T-cell (primary cell): ENCODE measurements around the gene ARHGAP45. TPM values are rescaled to one million over a fixed set of nuclear protein-coding genes. Genes with fewer than 3 reads are reported as not detected.

ENCODE experiments used
- ATAC-seq, 4 experiments: fragments of 200-7000 bp in 3 of 4; fragments of 150-1000 bp in 1 of 4; cut with Tn5 transposase; replicated peaks in 1 of 4; 1 replicate in 3 of 4; 2 replicates in 1 of 4; pipeline ENCODE4 v1.10.0; 2021; ENCODE audit warnings: moderate library complexity in 3 of 4, mild to moderate bottlenecking in 2 of 4, moderate number of reproducible peaks in 1 of 4
- CTCF ChIA-PET, 2 donors: fragments of 300-600 bp; sonication (Branson Sonifier 250); formaldehyde crosslinking; loops; one replicate each; lab custom pipeline; 2022; ENCODE audit warnings: antibody characterized with exemption in 2 of 2; lab: Charles Lee
- POLR2A ChIA-PET, 2 donors: fragments of 300-600 bp; sonication (Branson Sonifier 250); formaldehyde crosslinking; loops; one replicate each; lab custom pipeline; 2022; ENCODE audit warnings: antibody characterized with exemption in 2 of 2; lab: Charles Lee
- DNase-seq, 35 experiments: peaks; one replicate each; pipeline versions ENCODE4 v3.0.0 to v3.0.0-alpha.2; 2013 to 2023
- H3K27ac ChIP-seq: one replicate; pipeline ENCODE4 v1.5.1; 2013; ENCODE audit warnings: low read length
- H3K27me3 ChIP-seq, 2 experiments: replicated peaks in 1 of 2; 1 replicate in 1 of 2; 2 replicates in 1 of 2; pipeline versions ENCODE4 v1.6.1 to v1.7.0; 2013; ENCODE audit warnings: low read length in 1 of 2, mixed read lengths in 1 of 2; ENCODE audit not compliant: control insufficient read depth in 2 of 2, insufficient read depth in 2 of 2; ENCODE audit errors: extremely low read depth in 1 of 2
- H3K36me3 ChIP-seq, 2 donors: 1 replicate in 1 of 2; 2 replicates in 1 of 2; pipeline versions ENCODE4 v1.6.1 to v1.7.0; 2013; ENCODE audit warnings: low read length in 1 of 2; ENCODE audit not compliant: control insufficient read depth in 2 of 2, insufficient read depth in 1 of 2; ENCODE audit errors: extremely low read depth in 1 of 2
- H3K4me1 ChIP-seq, 2 experiments: 1 replicate in 1 of 2; 2 replicates in 1 of 2; pipeline versions ENCODE4 v1.6.1 to v1.7.0; 2013; ENCODE audit warnings: low read length in 2 of 2, mixed read lengths in 1 of 2; ENCODE audit not compliant: insufficient read depth in 2 of 2, control insufficient read depth in 1 of 2; ENCODE audit errors: extremely low read depth in 1 of 2
- H3K4me3 ChIP-seq, 2 donors: 1 replicate in 1 of 2; 2 replicates in 1 of 2; pipeline versions ENCODE4 v1.5.1 to v1.7.0; 2013; ENCODE audit warnings: mild to moderate bottlenecking in 2 of 2, low read length in 1 of 2, moderate library complexity in 1 of 2; ENCODE audit not compliant: control insufficient read depth in 1 of 2; ENCODE audit errors: extremely low read depth in 1 of 2
- H3K9me3 ChIP-seq: 2 replicates; pipeline ENCODE4 v1.7.0; 2013
- H3K27ac Mint-ChIP-seq, 2 donors: one replicate each; pipeline ENCODE4 v1.8.0; 2020 to 2021; ENCODE audit warnings: mild to moderate bottlenecking in 2 of 2, mixed read lengths in 2 of 2
- H3K27me3 Mint-ChIP-seq, 2 donors: one replicate each; pipeline ENCODE4 v1.8.0; 2021 to 2022; ENCODE audit warnings: mixed read lengths in 2 of 2
- H3K36me3 Mint-ChIP-seq: one replicate; pipeline ENCODE4 v1.8.0; 2021; ENCODE audit warnings: mixed read lengths
- H3K4me1 Mint-ChIP-seq, 3 donors: one replicate each; pipeline ENCODE4 v1.8.0; 2020 to 2022; ENCODE audit warnings: mixed read lengths in 3 of 3, mild to moderate bottlenecking in 1 of 3
- H3K4me3 Mint-ChIP-seq, 3 donors: one replicate each; pipeline ENCODE4 v1.8.0; 2020 to 2022; ENCODE audit warnings: mild to moderate bottlenecking in 3 of 3, mixed read lengths in 3 of 3, moderate library complexity in 3 of 3
- H3K9me3 Mint-ChIP-seq, 3 donors: one replicate each; pipeline ENCODE4 v1.8.0; 2020 to 2022; ENCODE audit warnings: mixed read lengths in 3 of 3
- WGBS: methylation state at CpG from one replicate; pipeline ENCODE4 v1.1.5; 2013; ENCODE audit warnings: missing lambda C conversion rate; ENCODE audit not compliant: insufficient coverage; 5-methylcytosine and 5-hydroxymethylcytosine counted together
- total RNA-seq, 35 experiments: library from RNA in 6 of 35; stranded (reverse) in 6 of 35; fragments of 120-200 nt in 1 of 35; gene quantifications; one replicate each; pipeline versions ENCODE4 v1.2.1 to v1.2.4 and lab custom pipeline; 2013 to 2026

Gene ARHGAP45
- total RNA-seq, 5 donors from 2014 or later (not counting 1 experiment from before 2014, with no cell fraction given) = 729 to 1,130 (median 1,073) TPM

DNA sequence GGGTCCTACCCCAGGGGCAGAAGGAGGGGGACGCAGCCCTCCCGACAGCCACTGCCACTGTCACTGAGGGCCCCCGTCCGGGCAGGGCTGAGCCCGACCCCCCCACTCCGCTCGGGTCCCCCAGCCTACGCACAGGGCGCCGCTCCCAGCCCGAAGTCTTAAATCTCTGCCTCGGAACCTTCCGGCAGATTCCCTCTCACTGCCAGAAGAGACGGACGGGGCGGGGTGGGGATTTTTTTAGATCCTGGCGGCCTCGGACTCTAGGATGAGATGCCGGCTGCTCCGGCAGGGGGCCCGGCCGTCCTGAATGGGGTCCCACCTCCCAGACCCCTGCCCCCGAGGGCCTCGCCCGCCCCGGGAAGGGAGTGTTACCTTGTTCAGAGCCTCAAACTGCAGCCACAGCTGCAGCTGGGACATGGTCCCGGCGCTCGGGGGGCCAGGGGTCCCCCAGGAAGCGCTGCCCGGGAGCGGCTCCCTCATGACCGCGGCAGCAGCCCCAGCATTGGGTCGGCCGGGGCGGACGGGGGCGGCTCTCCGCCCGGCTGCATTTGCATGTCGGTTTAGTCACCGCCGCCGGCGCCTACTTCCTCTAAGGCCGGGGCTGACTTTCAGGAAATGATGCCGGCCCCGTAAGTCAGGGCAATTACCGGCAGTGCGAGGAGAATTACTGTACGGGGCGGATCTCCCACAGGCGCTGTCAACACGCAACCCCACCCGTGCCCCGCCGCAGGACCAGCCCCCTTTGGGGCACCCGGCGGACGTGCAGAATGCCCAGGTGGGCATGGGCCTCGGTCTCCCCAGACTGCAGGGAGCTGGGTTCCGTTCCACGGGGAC is 65.0 kb downstream of the ARHGAP45 start:
- no peaks in the 10 kb centered on the region for H3K36me3 Mint-ChIP-seq

DNA sequence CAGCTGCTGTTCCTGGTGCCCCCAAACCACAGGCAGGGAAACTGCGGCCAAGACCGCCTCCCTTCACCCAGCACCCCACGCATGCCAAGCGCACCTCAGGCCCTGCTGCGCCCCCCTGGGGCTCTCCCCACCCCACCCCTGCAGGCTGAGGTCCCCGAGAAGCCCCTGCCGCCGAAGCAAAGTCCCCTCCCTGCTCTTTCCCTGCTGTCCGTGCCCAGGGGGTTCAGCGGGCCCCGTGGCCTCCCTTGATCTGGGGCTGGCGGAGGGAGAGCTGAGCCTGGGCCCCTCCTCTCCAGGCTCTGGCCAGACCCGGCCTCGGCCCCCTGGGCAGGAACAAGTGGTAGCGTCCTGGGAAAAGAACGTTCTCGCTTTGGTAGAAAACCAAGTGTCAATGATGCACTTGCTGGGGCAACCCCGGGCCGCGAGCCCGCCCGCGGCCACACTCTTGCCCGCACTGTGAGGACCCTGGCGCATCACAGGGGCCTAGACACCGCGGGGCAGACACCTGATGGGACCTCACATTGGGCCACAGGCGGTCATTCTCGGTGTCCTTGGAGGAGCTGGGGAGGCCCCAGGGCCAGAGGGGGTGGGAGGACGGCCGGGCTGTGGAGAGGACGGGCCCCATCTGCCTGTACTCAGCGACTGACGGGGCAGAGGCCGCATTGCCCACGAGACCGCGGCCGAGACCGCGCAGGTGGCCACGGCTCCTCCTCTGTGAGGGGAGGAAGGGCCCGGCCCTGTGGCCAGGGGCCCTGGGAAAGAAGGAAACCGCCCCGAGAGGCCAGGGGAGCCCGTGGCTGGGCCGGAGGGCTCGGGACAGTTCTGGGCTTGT is 65.8 kb downstream of the ARHGAP45 start:
- Histone ChIP-seq H3K27ac (peak overlapping the region; percentile 90), H3K9me3 (no peaks in the 10 kb centered on the region), H3K4me1 (peaks cover 13 to 76% of the 10 kb centered on the region in 2 experiments), H3K4me3 (peak overlapping the region; percentile 75 to 95), H3K27me3 (no peaks in the 10 kb centered on the region), H3K36me3 (peaks cover 2 to 9% of the 10 kb centered on the region in 2 donors)
- CTCF ChIA-PET = interaction anchor here in 1 of 2 donors (0.6 to 0.7 kb wide), 2 partner anchors 21 to 70 kb away, joined by 3 read pairs; no protein-coding TSS in a partner anchor
- Mint-ChIP-seq H3K27me3 (no peaks in the 10 kb centered on the region), H3K27ac (peak overlapping the region; percentile 86 to 90), H3K4me1 (peaks cover 26 to 47% (median 36%) of the 10 kb centered on the region in 3 donors), H3K36me3 (no peaks in the 10 kb centered on the region), H3K4me3 (peak overlapping the region; percentile 78 to 84 (median 83)), H3K9me3 (no peaks in the 10 kb centered on the region)
- WGBS = 24% methylated on average over 43 of the region's 48 CpGs
- ATAC-seq = peak in 3 of 4 experiments; percentile 2 to 3 (median 2)
- peak in 24 of 35 experiments; percentile 5 to 66 (median 34) for DNase-seq
- POLR2A ChIA-PET = no interaction called here

More for the DNA sequence above, 65.0 kb downstream of the ARHGAP45 start:
- under 1% methylated on average over 47 of the region's 64 CpGs for WGBS
- no peaks in the 10 kb centered on the region for H3K27me3 ChIP-seq
- no peaks in the 10 kb centered on the region for H3K27me3 Mint-ChIP-seq
- DNase-seq = peak; percentile 60 to 91 (median 84)
- H3K9me3 Mint-ChIP-seq = no peaks in the 10 kb centered on the region
- ChIA-PET CTCF (no interaction called here), POLR2A (no interaction called here)
- peaks cover 13 to 85% of the 10 kb centered on the region in 2 experiments for H3K4me1 ChIP-seq
- H3K27ac Mint-ChIP-seq = peak overlapping the region; percentile 91 to 93
- H3K4me3 ChIP-seq = peak overlapping the region; percentile 75 to 95
- peaks cover 4 to 17% of the 10 kb centered on the region in 2 donors for H3K36me3 ChIP-seq
- H3K4me1 Mint-ChIP-seq = peaks cover 26 to 52% (median 36%) of the 10 kb centered on the region in 3 donors
- H3K27ac ChIP-seq = peak overlapping the region; percentile 90
- ATAC-seq = peak; percentile 77 to 82 (median 80)
- H3K4me3 Mint-ChIP-seq = peak overlapping the region; percentile 78 to 84 (median 83)
- no peaks in the 10 kb centered on the region for H3K9me3 ChIP-seq

DNA sequence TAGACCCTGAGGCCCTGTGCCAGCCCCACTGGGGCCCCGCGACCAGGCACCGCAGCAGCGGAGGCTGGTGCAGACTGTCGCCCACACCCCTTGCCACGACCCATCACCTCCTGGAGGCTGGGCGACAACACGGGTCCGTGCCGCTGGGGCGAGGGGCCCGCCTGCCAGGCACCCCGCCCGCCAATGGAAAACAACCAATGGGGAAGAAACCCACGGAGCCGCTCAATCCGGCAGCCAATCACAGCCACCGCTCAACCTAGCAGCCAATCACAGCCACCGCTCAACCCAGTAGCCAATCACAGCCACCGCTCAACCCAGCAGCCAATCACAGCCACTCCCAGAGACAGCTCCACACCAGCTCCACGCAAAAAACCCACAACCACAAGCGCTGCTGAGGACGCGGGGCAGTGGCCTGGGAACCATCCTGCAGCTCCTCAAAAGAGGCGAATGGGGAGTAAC is 66.5 kb downstream of the ARHGAP45 start:
- ATAC-seq (peak; percentile 24 to 60 (median 46)), DNase-seq (peak; percentile 40 to 90 (median 77))
- POLR2A ChIA-PET = interaction anchor here (0.5 to 1.1 kb wide), 3 partner anchors 20 to 135 kb away, joined by 3 to 5 read pairs (median 3); no protein-coding TSS in a partner anchor
- no peaks in the 10 kb centered on the region for H3K9me3 Mint-ChIP-seq
- CTCF ChIA-PET = interaction anchor here (0.6 to 0.8 kb wide), 4 partner anchors 21 to 111 kb away, joined by 3 to 11 read pairs (median 3); no protein-coding TSS in a partner anchor
- H3K4me3 ChIP-seq = peak overlapping the region in 1 of 2 donors; percentile 95
- H3K9me3 ChIP-seq = no peaks in the 10 kb centered on the region
- H3K27ac Mint-ChIP-seq = peak overlapping the region; percentile 80 to 84
- H3K36me3 ChIP-seq = peaks cover 0 to 4% of the 10 kb centered on the region in 2 donors
- no peaks in the 10 kb centered on the region for H3K27me3 ChIP-seq
- peaks cover 13 to 70% of the 10 kb centered on the region in 2 experiments for H3K4me1 ChIP-seq
- H3K36me3 Mint-ChIP-seq = peaks cover 2% of the 10 kb centered on the region
- H3K27me3 Mint-ChIP-seq = no peaks in the 10 kb centered on the region
- H3K4me1 Mint-ChIP-seq = peaks cover 26 to 44% (median 34%) of the 10 kb centered on the region in 3 donors
- peak overlapping the region; percentile 39 to 79 (median 78) for H3K4me3 Mint-ChIP-seq
- 34% methylated on average over 23 of the region's 25 CpGs for WGBS
- H3K27ac ChIP-seq = peak overlapping the region; percentile 90

DNA sequence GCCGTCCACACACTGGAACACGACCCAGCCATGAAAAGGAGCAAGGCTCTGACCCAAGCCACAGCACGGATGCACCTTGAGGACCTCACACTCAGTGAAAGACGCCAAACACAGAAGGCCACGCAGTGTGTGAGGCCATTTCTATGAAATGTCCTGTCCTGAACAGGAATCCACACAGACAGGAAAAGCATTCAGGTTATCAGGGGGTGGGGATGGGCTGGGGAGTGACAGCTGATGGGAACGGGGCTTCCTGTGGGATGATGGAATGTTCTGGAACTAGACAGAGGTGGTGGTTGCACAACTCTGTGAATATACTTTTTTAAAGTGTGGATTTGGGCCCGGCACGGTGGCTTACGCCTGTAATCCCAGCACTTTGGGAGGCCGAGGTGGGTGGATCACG is 67.5 kb downstream of the ARHGAP45 start:
- Mint-ChIP-seq H3K4me1 (peaks cover 26 to 39% (median 31%) of the 10 kb centered on the region in 3 donors), H3K36me3 (peaks cover 7% of the 10 kb centered on the region), H3K27ac (peak overlapping the region in 1 of 2 donors; percentile 80), H3K4me3 (no peak overlapping the region), H3K27me3 (no peaks in the 10 kb centered on the region), H3K9me3 (no peaks in the 10 kb centered on the region)
- CTCF ChIA-PET = interaction anchor here in 1 of 2 donors (0.6 kb wide), 1 partner anchor 51 kb away, joined by 6 read pairs; no protein-coding TSS in a partner anchor
- peaks cover 13 to 61% of the 10 kb centered on the region in 2 experiments for H3K4me1 ChIP-seq
- POLR2A ChIA-PET = interaction anchor here (0.7 to 1.1 kb wide), 2 partner anchors 134 to 197 kb away, joined by 3 to 12 read pairs; no protein-coding TSS in a partner anchor
- H3K36me3 ChIP-seq = peaks cover 0 to 6% of the 10 kb centered on the region in 2 donors
- H3K27ac ChIP-seq = no peak overlapping the region
- WGBS = 93% methylated on average over 6 of the region's 11 CpGs
- ATAC-seq (no peak), DNase-seq (no peak)
- no peaks in the 10 kb centered on the region for H3K27me3 ChIP-seq
- no peaks in the 10 kb centered on the region for H3K9me3 ChIP-seq
- H3K4me3 ChIP-seq = no peak overlapping the region

DNA sequence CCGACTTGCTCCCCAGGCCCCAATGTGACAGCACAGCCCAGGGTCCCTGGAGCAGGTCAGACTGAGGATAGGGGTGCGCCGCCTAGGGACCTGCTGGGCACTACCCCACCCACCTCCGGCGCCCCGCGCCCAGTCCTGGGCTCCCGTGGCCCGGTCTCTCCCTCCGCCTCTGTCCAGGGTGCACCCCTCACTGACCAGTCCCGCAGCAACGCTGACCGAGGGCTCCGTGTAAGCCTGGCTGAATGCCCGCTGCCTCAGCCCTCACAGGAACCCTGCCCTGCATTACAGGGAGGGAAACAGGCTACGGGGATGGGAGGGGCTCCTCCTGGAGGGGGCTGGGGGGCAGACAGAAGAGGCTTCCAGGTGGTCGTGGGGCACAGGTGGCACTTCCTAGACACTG is 68.5 kb downstream of the ARHGAP45 start:
- 89% methylated on average over 10 of the region's 17 CpGs for WGBS
- no peak overlapping the region for H3K4me3 Mint-ChIP-seq
- no peaks in the 10 kb centered on the region for H3K27me3 ChIP-seq
- POLR2A ChIA-PET = interaction anchor here in 1 of 2 donors (0.6 kb wide), 1 partner anchor 13 kb away, joined by 3 read pairs; no protein-coding TSS in a partner anchor
- H3K27me3 Mint-ChIP-seq = no peaks in the 10 kb centered on the region
- H3K36me3 ChIP-seq = peaks cover 0 to 2% of the 10 kb centered on the region in 2 donors
- no peak overlapping the region for H3K27ac ChIP-seq
- peaks cover 0 to 3% (median 0%) of the 10 kb centered on the region in 3 donors for H3K9me3 Mint-ChIP-seq
- no peak overlapping the region for H3K4me3 ChIP-seq
- peaks cover 8 to 51% of the 10 kb centered on the region in 2 experiments for H3K4me1 ChIP-seq
- no peak for DNase-seq
- H3K4me1 Mint-ChIP-seq = peaks cover 24 to 29% (median 24%) of the 10 kb centered on the region in 3 donors
- peak overlapping the region; percentile 59 to 80 for H3K27ac Mint-ChIP-seq
- H3K9me3 ChIP-seq = no peaks in the 10 kb centered on the region
- H3K36me3 Mint-ChIP-seq = peaks cover 12% of the 10 kb centered on the region
- no peak for ATAC-seq
- CTCF ChIA-PET = interaction anchor here in 1 of 2 donors (0.7 kb wide), 1 partner anchor 60 kb away, joined by 5 read pairs; no protein-coding TSS in a partner anchor
